HFF-Myc (cell line): ENCODE measurements around the gene CDH22.

Experiments used
- DNase-seq: peaks from one replicate; pipeline ENCODE4 v3.0.0-alpha.2; 2011; ENCODE audit warnings: low read depth; ENCODE audit errors: extremely low read depth
- H3K4me3 ChIP-seq: replicated peaks from 2 replicates; pipeline ENCODE4 v1.5.1; 2011; ENCODE audit warnings: low read depth, mild to moderate bottlenecking, control low read depth, low read length
- CTCF ChIP-seq: IDR thresholded peaks from 2 replicates; pipeline ENCODE4 v1.5.1; 2012; ENCODE audit warnings: mild to moderate bottlenecking, low read depth, low read length, control low read depth; ENCODE audit errors: missing control alignments

CDH22 gene

GRCh38 chr20:46296526-46297250 is 11.6 kb downstream of the CDH22 start:
- no peak overlapping the region for H3K4me3 ChIP-seq
- TF ChIP-seq CTCF, result no peak
- no peak for DNase-seq

GRCh38 chr20:46293084-46293483 is 15.2 kb downstream of the CDH22 start:
- no peak for TF ChIP-seq CTCF
- peak; percentile 19 for DNase-seq
- H3K4me3 ChIP-seq, result no peak overlapping the region

GRCh38 chr20:46291401-46291800 is 16.9 kb downstream of the CDH22 start:
- DNase-seq, result no peak
- no peak overlapping the region for H3K4me3 ChIP-seq
- TF ChIP-seq CTCF, result no peak

- no peak for TF ChIP-seq CTCF
- no peak overlapping the region for H3K4me3 ChIP-seq
- DNase-seq, result no peak
Measured at GRCh38 chr20:46289432-46289831, 18.9 kb downstream of the CDH22 start.

- no peak for TF ChIP-seq CTCF
- no peak overlapping the region for H3K4me3 ChIP-seq
- no peak for DNase-seq
Measured at GRCh38 chr20:46286977-46287376, 21.3 kb downstream of the CDH22 start.

GRCh38 chr20:46286382-46286781 is 21.9 kb downstream of the CDH22 start:
- no peak for DNase-seq
- TF ChIP-seq CTCF, result no peak

GRCh38 chr20:46285740-46286139 is 22.6 kb downstream of the CDH22 start:
- no peak for DNase-seq
- no peak overlapping the region for H3K4me3 ChIP-seq
- no peak for TF ChIP-seq CTCF

More at GRCh38 chr20:46286382-46286781, 21.9 kb downstream of the CDH22 start:
- no peak overlapping the region for H3K4me3 ChIP-seq
